Keratinocyte (primary cell): ENCODE measurements around the gene KIF5A. TPM values are rescaled to one million over a fixed set of nuclear protein-coding genes. Genes with fewer than 3 reads are reported as not detected.
A peak's percentile ranks its signal among the peaks of the same experiment; 100 is the strongest.

Experiments
- DNase-seq: peaks from one replicate; pipeline ENCODE4 v3.0.0-alpha.2; 2011; ENCODE audit warnings: low read depth, missing footprints, low spot score
- FAIRE-seq: peaks from 2 replicates; lab custom pipeline; 2011; peaks lifted over from hg19 to GRCh38; lab: Jason Lieb, UNC
- H2AFZ ChIP-seq: 2 replicates; pipeline ENCODE4 v1.6.0; 2012; ENCODE audit warnings: low read length, control low read depth, inconsistent platforms; ENCODE audit not compliant: control insufficient read depth
- H3K27ac ChIP-seq: 2 replicates; pipeline ENCODE4 v1.5.1; 2011; ENCODE audit warnings: low read length; ENCODE audit not compliant: control insufficient read depth, insufficient read depth
- H3K27me3 ChIP-seq: 3 replicates; pipeline ENCODE4 v1.6.0; 2011; ENCODE audit warnings: low read length; ENCODE audit not compliant: control insufficient read depth, insufficient read depth; ENCODE audit errors: extremely low read depth
- H3K36me3 ChIP-seq, 2 experiments: 2 replicates in 1 of 2; 3 replicates in 1 of 2; pipeline ENCODE4 v1.5.1; 2011; ENCODE audit warnings: low read length in 2 of 2, mild to moderate bottlenecking in 1 of 2; ENCODE audit not compliant: control insufficient read depth in 2 of 2, insufficient read depth in 2 of 2; ENCODE audit errors: extremely low read depth in 1 of 2
- H3K4me1 ChIP-seq: 3 replicates; pipeline ENCODE4 v1.5.1; 2011; ENCODE audit warnings: low read length; ENCODE audit not compliant: control insufficient read depth, insufficient read depth; ENCODE audit errors: extremely low read depth
- H3K4me2 ChIP-seq: 3 replicates; pipeline ENCODE4 v1.6.0; 2011; ENCODE audit warnings: low read depth, low read length; ENCODE audit not compliant: control insufficient read depth, insufficient read depth; ENCODE audit errors: extremely low read depth
- H3K4me3 ChIP-seq, 3 experiments: fragments of 200-600 bp in 1 of 3; sonication (generic) in 1 of 3; 2 replicates in 2 of 3; 3 replicates in 1 of 3; pipeline ENCODE4 v1.5.1; 2011 to 2016; ENCODE audit warnings: low read length in 3 of 3, mild to moderate bottlenecking in 3 of 3, control low read depth in 2 of 3, inconsistent platforms in 1 of 3, low read depth in 1 of 3, mixed read lengths in 1 of 3, mixed run types in 1 of 3, moderate library complexity in 1 of 3; ENCODE audit not compliant: control insufficient read depth in 2 of 3, insufficient read depth in 2 of 3; ENCODE audit errors: extremely low read depth in 1 of 3
- H3K79me2 ChIP-seq: 2 replicates; pipeline ENCODE4 v1.6.0; 2012; ENCODE audit warnings: low read length; ENCODE audit not compliant: control insufficient read depth, insufficient read depth
- H3K9ac ChIP-seq: 3 replicates; pipeline ENCODE4 v1.6.0; 2011; ENCODE audit warnings: low read length; ENCODE audit not compliant: control insufficient read depth, insufficient read depth; ENCODE audit errors: extremely low read depth
- H3K9me1 ChIP-seq: 3 replicates; pipeline ENCODE4 v1.6.0; 2011; ENCODE audit warnings: low read length; ENCODE audit not compliant: control insufficient read depth, insufficient read depth; ENCODE audit errors: extremely low read depth
- H3K9me3 ChIP-seq: 2 replicates; pipeline ENCODE4 v1.5.1; 2012; ENCODE audit warnings: low read depth, low read length; ENCODE audit not compliant: control insufficient read depth
- H4K20me1 ChIP-seq: 3 replicates; pipeline ENCODE4 v1.6.0; 2011; ENCODE audit warnings: low read length; ENCODE audit not compliant: control insufficient read depth, insufficient read depth; ENCODE audit errors: extremely low read depth
- EZH2 ChIP-seq: IDR thresholded peaks from one replicate; pipeline ENCODE4 v1.6.1; 2012; ENCODE audit warnings: inconsistent platforms, mild to moderate bottlenecking, low read length, moderate library complexity
- dilution Hi-C: fragments of 300-500 bp; cut with MboI; formaldehyde crosslinking; loops from one replicate; pipeline ENCODE4 v1.7.0; 2020; ENCODE audit warnings: low sequenced_read_pairs; ENCODE audit not compliant: extremely low pct_ligation_motif_present
- polyA plus RNA-seq, 5 experiments: library from polyadenylated mRNA; depleted of rRNA in 3 of 5; stranded (reverse) in 3 of 5; stranded (forward) in 1 of 5; unstranded in 1 of 5; fragments of >200 nt; gene quantifications; 1 replicate in 1 of 5; 2 replicates in 3 of 5; 3 replicates in 1 of 5; pipeline versions ENCODE4 v1.2.1 to v1.2.3, GENCODE V29; 2011 to 2012; ENCODE audit warnings: missing spikeins in 2 of 5, low read depth in 1 of 5, low replicate concordance in 1 of 5
- TF ChIP-seq, protein P1 (sequence below), 3 experiments: IDR thresholded peaks in 1 of 3; conservative IDR thresholded peaks in 1 of 3; optimal IDR thresholded peaks in 1 of 3; 2 replicates in 2 of 3; 3 replicates in 1 of 3; pipeline versions ENCODE3 to v1.5.1; 2011; ENCODE audit warnings: low read length in 3 of 3, mild to moderate bottlenecking in 3 of 3, moderate library complexity in 2 of 3, control low read depth in 1 of 3, inconsistent platforms in 1 of 3; ENCODE audit not compliant: insufficient read depth in 2 of 3; ENCODE audit errors: extremely low read depth in 1 of 3

KIF5A gene
- polyA plus RNA-seq, 1 donor (not counting 4 experiments of a cell fraction or from before 2014, with no cell fraction given): 0.05 TPM

DNA sequence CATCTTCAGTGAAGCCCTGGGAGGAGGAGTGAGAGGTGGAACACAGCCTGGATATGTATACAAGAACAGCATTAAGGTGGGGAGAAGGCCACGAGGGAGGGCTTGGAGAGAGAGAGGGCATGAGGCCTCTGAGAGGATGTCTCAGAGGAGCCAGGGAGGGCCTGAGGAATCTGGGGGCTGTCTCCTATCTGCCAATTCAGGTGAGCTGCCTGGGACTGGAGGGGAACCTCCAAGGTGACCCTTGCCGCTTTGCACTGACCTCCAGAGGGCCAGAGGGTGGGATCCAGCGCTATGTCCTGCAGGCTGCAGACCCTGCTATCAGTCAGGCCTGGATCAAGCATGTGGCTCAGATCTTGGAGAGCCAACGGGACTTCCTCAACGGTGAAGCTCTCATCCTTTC, 65.8 kb downstream of the KIF5A start:
- TF ChIP-seq, protein P1, sequence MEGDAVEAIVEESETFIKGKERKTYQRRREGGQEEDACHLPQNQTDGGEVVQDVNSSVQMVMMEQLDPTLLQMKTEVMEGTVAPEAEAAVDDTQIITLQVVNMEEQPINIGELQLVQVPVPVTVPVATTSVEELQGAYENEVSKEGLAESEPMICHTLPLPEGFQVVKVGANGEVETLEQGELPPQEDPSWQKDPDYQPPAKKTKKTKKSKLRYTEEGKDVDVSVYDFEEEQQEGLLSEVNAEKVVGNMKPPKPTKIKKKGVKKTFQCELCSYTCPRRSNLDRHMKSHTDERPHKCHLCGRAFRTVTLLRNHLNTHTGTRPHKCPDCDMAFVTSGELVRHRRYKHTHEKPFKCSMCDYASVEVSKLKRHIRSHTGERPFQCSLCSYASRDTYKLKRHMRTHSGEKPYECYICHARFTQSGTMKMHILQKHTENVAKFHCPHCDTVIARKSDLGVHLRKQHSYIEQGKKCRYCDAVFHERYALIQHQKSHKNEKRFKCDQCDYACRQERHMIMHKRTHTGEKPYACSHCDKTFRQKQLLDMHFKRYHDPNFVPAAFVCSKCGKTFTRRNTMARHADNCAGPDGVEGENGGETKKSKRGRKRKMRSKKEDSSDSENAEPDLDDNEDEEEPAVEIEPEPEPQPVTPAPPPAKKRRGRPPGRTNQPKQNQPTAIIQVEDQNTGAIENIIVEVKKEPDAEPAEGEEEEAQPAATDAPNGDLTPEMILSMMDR (optimal IDR thresholded peaks at IDR 0.05 in 1 of 3, IDR thresholded peaks at IDR 0.05 in 1 of 3, conservative IDR thresholded peaks at IDR 0.05 in 1 of 3; ENCODE audit: extremely low read depth in 1 of 3, insufficient read depth in 2 of 3, low read length in 3 of 3): no peak
- TF ChIP-seq EZH2: no peak
- Histone ChIP-seq H3K79me2 (no peaks in the 10 kb centered on the region), H3K36me3 (no peaks in the 10 kb centered on the region), H2AFZ (no peak overlapping the region), H3K9me3 (no peaks in the 10 kb centered on the region), H3K9me1 (no peaks in the 10 kb centered on the region), H4K20me1 (no peaks in the 10 kb centered on the region), H3K27ac (no peak overlapping the region), H3K9ac (no peak overlapping the region), H3K27me3 (peaks cover 73% of the 10 kb centered on the region), H3K4me3 (no peak overlapping the region), H3K4me1 (peaks cover 6% of the 10 kb centered on the region), H3K4me2 (no peak overlapping the region)
- no peak for FAIRE-seq
- DNase-seq: no peak
- dilution Hi-C loops: no loop called here

DNA sequence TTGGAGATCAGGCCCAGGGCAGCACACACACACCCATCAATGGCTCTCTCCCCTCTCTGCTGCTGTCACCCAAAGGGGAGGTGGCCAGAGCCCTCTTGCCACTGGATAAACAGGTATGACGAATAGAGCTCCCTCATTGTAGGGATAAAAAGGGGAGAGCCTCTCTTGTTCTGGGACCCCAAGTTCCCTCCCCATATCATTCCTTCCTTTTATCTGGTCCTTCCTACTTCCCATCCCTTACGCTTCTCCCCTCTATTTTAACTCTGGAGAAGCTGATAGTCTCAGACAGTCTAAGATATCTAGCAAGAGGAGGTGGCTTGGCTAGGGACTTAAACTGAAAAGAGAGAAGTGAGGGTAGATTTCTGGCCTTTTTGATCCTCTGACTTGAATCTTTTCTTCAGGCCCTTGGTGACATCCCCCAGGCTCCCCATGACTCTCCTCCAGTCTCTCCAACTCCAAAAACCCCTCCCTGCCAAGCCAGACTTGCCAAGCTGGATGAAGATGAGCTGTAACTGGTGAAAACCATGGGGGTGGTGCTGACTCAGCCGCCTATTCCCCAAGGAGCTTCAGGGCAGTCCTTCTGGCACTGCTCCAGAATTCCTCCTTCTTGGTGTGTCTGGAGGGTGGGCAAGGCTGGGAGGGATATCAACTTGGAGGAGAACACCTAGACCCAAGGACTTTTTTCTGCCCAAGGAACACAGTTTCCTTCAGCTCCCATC, 66.7 kb downstream of the KIF5A start:
- no peak for FAIRE-seq
- H3K4me1 ChIP-seq: peaks cover 12% of the 10 kb centered on the region
- dilution Hi-C loops: no loop called here

More for the DNA sequence above, 66.7 kb downstream of the KIF5A start:
- H3K27ac ChIP-seq: no peak overlapping the region
- H3K9me3 ChIP-seq: no peaks in the 10 kb centered on the region
- no peak overlapping the region for H3K4me3 ChIP-seq
- H3K27me3 ChIP-seq: peaks cover 73% of the 10 kb centered on the region
- no peaks in the 10 kb centered on the region for H3K36me3 ChIP-seq
- TF ChIP-seq, protein P1 (optimal IDR thresholded peaks at IDR 0.05 in 1 of 3, IDR thresholded peaks at IDR 0.05 in 1 of 3, conservative IDR thresholded peaks at IDR 0.05 in 1 of 3; ENCODE audit: extremely low read depth in 1 of 3, insufficient read depth in 2 of 3, low read length in 3 of 3): no peak
- TF ChIP-seq EZH2: no peak
- no peaks in the 10 kb centered on the region for H3K9me1 ChIP-seq
- peak; percentile 26 for DNase-seq
- no peak overlapping the region for H3K4me2 ChIP-seq
- H4K20me1 ChIP-seq: no peaks in the 10 kb centered on the region
- H3K9ac ChIP-seq: no peak overlapping the region
- no peaks in the 10 kb centered on the region for H3K79me2 ChIP-seq
- no peak overlapping the region for H2AFZ ChIP-seq
